Panc1 (cell line): ENCODE results near the gene VPS16. TPM values are rescaled to one million over a fixed set of nuclear protein-coding genes. Genes with fewer than 3 reads are reported as not detected.

ENCODE experiments used
- ATAC-seq: fragments of 200-7000 bp; cut with Tn5 transposase; 2 replicates; pipeline ENCODE4 v1.9.1; 2020; ENCODE audit warnings: mild to moderate bottlenecking, moderate library complexity
- BruUV-seq: library from RNA; stranded (reverse); fragments of 400-500 nt; replicated peaks from 2 replicates; lab custom pipeline; 2021; lab: Mats Ljungman, UMichigan
- CTCF ChIA-PET: fragments of 300-600 bp; sonication (Branson Sonifier 250); formaldehyde crosslinking; loops from one replicate; lab custom pipeline; 2022; ENCODE audit warnings: antibody characterized with exemption; lab: Charles Lee
- POLR2A ChIA-PET: fragments of 300-600 bp; sonication (Branson Sonifier 250); formaldehyde crosslinking; loops from one replicate; lab custom pipeline; 2022; ENCODE audit warnings: antibody characterized with exemption; lab: Charles Lee
- DNase-seq: peaks from one replicate; pipeline ENCODE4 v3.0.0-alpha.2; 2010; ENCODE audit warnings: low read depth, low spot score
- H3K27ac ChIP-seq: 2 replicates; pipeline ENCODE4 v1.5.1; 2011; ENCODE audit warnings: mild to moderate bottlenecking, low read length, inconsistent platforms
- H3K27me3 ChIP-seq: fragments of 200-500 bp; sonication (Bioruptor generic); 2 replicates; pipeline ENCODE4 v1.6.0; 2014; ENCODE audit warnings: low read length, inconsistent platforms; ENCODE audit not compliant: control insufficient read depth, insufficient read depth
- H3K36me3 ChIP-seq: fragments of 200-500 bp; sonication (Bioruptor generic); 2 replicates; pipeline ENCODE4 v1.5.1; 2014; ENCODE audit warnings: inconsistent platforms, mild to moderate bottlenecking, low read length, moderate library complexity; ENCODE audit not compliant: control insufficient read depth, insufficient read depth
- H3K4me1 ChIP-seq: 2 replicates; pipeline ENCODE4 v1.5.1; 2011; ENCODE audit warnings: inconsistent platforms, mild to moderate bottlenecking, low read length, moderate library complexity; ENCODE audit not compliant: control insufficient read depth, insufficient read depth
- H3K4me3 ChIP-seq, 2 experiments: 2 replicates each; pipeline ENCODE4 v1.5.1; 2011 to 2012; ENCODE audit warnings: low read depth in 2 of 2, low read length in 2 of 2, mild to moderate bottlenecking in 2 of 2, inconsistent platforms in 1 of 2, moderate library complexity in 1 of 2
- H3K9me3 ChIP-seq: fragments of 200-500 bp; sonication (Bioruptor generic); 2 replicates; pipeline ENCODE4 v1.5.1; 2014; ENCODE audit warnings: low read depth, mild to moderate bottlenecking, inconsistent platforms, low read length, moderate library complexity; ENCODE audit not compliant: control insufficient read depth, insufficient read depth
- POLR2AphosphoS5 ChIP-seq: IDR thresholded peaks from 2 replicates; pipeline ENCODE4 v1.6.1; 2012; ENCODE audit warnings: mild to moderate bottlenecking, low read depth, low read length, moderate library complexity
- SIN3A ChIP-seq: IDR thresholded peaks from 2 replicates; pipeline ENCODE4 v1.6.1; 2012; ENCODE audit warnings: low read depth, mild to moderate bottlenecking, low read length, moderate library complexity, borderline replicate concordance; ENCODE audit not compliant: insufficient read depth
- TCF7L2 ChIP-seq: IDR thresholded peaks from 2 replicates; pipeline ENCODE4 v1.6.1; 2011; ENCODE audit warnings: mild to moderate bottlenecking, low read depth, low read length, inconsistent platforms
- in situ Hi-C: cut with HindIII; loops from 2 replicates; pipeline ENCODE4 v1.10.0; 2016; ENCODE audit warnings: low sequenced_read_pairs, low pct_unique_long_range_greater_than_20kb
- intact Hi-C: fragments of 100-400 bp; cut with micrococcal nuclease; formaldehyde crosslinking; loops from one replicate; pipeline ENCODE4 v1.10.0; 2022; ENCODE audit not compliant: unreplicated experiment
- total RNA-seq: library from RNA; stranded (reverse); gene quantifications from one replicate; pipeline ENCODE4 v1.2.1, GENCODE V29; 2021; ENCODE audit not compliant: unreplicated experiment
- TF ChIP-seq, protein P1 (sequence below), 2 experiments: IDR thresholded peaks; 2 replicates each; pipeline ENCODE4 v1.6.1; 2011 to 2012; ENCODE audit warnings: low read depth in 2 of 2, control low read depth in 1 of 2, low read length in 1 of 2, mild to moderate bottlenecking in 1 of 2, moderate library complexity in 1 of 2; ENCODE audit not compliant: insufficient read depth in 1 of 2
- TF ChIP-seq, protein P2 (sequence below): fragments of 450-650 bp; IDR thresholded peaks from 2 replicates; pipeline ENCODE4 v1.5.1; 2017; ENCODE audit warnings: mild to moderate bottlenecking

Gene VPS16
- total RNA-seq, 1 experiment from 2014 or later: 35.3 TPM

- ChIA-PET POLR2A (no interaction called here), CTCF (no interaction called here)
- TF ChIP-seq TCF7L2 (no peak), SIN3A (no peak)
- TF ChIP-seq, protein P1, sequence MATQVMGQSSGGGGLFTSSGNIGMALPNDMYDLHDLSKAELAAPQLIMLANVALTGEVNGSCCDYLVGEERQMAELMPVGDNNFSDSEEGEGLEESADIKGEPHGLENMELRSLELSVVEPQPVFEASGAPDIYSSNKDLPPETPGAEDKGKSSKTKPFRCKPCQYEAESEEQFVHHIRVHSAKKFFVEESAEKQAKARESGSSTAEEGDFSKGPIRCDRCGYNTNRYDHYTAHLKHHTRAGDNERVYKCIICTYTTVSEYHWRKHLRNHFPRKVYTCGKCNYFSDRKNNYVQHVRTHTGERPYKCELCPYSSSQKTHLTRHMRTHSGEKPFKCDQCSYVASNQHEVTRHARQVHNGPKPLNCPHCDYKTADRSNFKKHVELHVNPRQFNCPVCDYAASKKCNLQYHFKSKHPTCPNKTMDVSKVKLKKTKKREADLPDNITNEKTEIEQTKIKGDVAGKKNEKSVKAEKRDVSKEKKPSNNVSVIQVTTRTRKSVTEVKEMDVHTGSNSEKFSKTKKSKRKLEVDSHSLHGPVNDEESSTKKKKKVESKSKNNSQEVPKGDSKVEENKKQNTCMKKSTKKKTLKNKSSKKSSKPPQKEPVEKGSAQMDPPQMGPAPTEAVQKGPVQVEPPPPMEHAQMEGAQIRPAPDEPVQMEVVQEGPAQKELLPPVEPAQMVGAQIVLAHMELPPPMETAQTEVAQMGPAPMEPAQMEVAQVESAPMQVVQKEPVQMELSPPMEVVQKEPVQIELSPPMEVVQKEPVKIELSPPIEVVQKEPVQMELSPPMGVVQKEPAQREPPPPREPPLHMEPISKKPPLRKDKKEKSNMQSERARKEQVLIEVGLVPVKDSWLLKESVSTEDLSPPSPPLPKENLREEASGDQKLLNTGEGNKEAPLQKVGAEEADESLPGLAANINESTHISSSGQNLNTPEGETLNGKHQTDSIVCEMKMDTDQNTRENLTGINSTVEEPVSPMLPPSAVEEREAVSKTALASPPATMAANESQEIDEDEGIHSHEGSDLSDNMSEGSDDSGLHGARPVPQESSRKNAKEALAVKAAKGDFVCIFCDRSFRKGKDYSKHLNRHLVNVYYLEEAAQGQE (IDR thresholded peaks at IDR 0.05; ENCODE audit: insufficient read depth in 1 of 2, low read depth in 2 of 2, low read length in 1 of 2): no peak
- TF ChIP-seq, protein P2, sequence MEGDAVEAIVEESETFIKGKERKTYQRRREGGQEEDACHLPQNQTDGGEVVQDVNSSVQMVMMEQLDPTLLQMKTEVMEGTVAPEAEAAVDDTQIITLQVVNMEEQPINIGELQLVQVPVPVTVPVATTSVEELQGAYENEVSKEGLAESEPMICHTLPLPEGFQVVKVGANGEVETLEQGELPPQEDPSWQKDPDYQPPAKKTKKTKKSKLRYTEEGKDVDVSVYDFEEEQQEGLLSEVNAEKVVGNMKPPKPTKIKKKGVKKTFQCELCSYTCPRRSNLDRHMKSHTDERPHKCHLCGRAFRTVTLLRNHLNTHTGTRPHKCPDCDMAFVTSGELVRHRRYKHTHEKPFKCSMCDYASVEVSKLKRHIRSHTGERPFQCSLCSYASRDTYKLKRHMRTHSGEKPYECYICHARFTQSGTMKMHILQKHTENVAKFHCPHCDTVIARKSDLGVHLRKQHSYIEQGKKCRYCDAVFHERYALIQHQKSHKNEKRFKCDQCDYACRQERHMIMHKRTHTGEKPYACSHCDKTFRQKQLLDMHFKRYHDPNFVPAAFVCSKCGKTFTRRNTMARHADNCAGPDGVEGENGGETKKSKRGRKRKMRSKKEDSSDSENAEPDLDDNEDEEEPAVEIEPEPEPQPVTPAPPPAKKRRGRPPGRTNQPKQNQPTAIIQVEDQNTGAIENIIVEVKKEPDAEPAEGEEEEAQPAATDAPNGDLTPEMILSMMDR: no peak
- Histone ChIP-seq H3K36me3 (no peaks in the 10 kb centered on the region), H3K9me3 (no peaks in the 10 kb centered on the region), H3K27ac (no peak overlapping the region), H3K4me1 (no peaks in the 10 kb centered on the region), H3K4me3 (no peak overlapping the region), H3K27me3 (peaks cover 7% of the 10 kb centered on the region; the same call in 1 of the 2 replicates)
- ATAC-seq: peak; percentile 72
- no TSS peak for BruUV-seq
- in situ Hi-C loops (no loop called here), intact Hi-C loops (no loop called here)
- no peak for DNase-seq
Measured at GRCh38 chr20:2804852-2805688, 35.5 kb upstream of the VPS16 start.

- H3K9me3 ChIP-seq: no peaks in the 10 kb centered on the region
- POLR2A ChIA-PET: no interaction called here
- TF ChIP-seq POLR2AphosphoS5 (no peak), SIN3A (no peak)
- peaks cover 7% of the 10 kb centered on the region; the same call in 1 of the 2 replicates for H3K27me3 ChIP-seq
- intact Hi-C loops: no loop called here
- in situ Hi-C loops: no loop called here
- CTCF ChIA-PET: no interaction called here
- H3K36me3 ChIP-seq: no peaks in the 10 kb centered on the region
- no TSS peak for BruUV-seq
- no peak overlapping the region for H3K27ac ChIP-seq
- ATAC-seq (no peak), DNase-seq (no peak)
- no peak overlapping the region for H3K4me3 ChIP-seq
- H3K4me1 ChIP-seq: no peaks in the 10 kb centered on the region
Measured at GRCh38 chr20:2805689-2806350, 34.7 kb upstream of the VPS16 start.
